Mesenteric fat pad (tissue), 1 donor: Measurements from ENCODE around the gene ENSA. TPM values are rescaled to one million over a fixed set of nuclear protein-coding genes. Genes with fewer than 3 reads are reported as not detected.
"Not testable (repeated sequence)": the region's sequence is repeated elsewhere in the genome, so short reads cannot be mapped to it uniquely, and the experiment has no call there.

Source experiments
- DNase-seq: peaks from one replicate; pipeline ENCODE4 v3.0.0-alpha.2; 2020; ENCODE audit warnings: low spot score
- long read RNA-seq: library from polyadenylated mRNA; unstranded; transcript quantifications from one replicate; pipeline ENCODE4 v2.0.0, GENCODE V29; 2020
- total RNA-seq: library from RNA; stranded (reverse); fragmentation: NEBNext Ultra II Directional; extraction: Animal tissue kit (Norgen Biotek cat#: 25700); gene quantifications from one replicate; pipeline ENCODE4 v1.2.1, GENCODE V29; 2021
- donor health status: DM: yes; HTN: yes; CAD: no.

ENSA gene, protein sequence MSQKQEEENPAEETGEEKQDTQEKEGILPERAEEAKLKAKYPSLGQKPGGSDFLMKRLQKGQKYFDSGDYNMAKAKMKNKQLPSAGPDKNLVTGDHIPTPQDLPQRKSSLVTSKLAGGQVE
- total RNA-seq: 138 TPM
- long read RNA-seq, transcript ENSA-201 (3 exons, 2,818 nt): minor isoform, 12 of 84 reads
- long read RNA-seq, transcript ENSA-208 (4 exons, 2,085 nt): major isoform, 57 of 84 reads
- long read RNA-seq, partial matches to known transcripts: 3 of 84 reads
- long read RNA-seq, other reads (novel, unspliced or antisense): 9 of 84 reads

DNA sequence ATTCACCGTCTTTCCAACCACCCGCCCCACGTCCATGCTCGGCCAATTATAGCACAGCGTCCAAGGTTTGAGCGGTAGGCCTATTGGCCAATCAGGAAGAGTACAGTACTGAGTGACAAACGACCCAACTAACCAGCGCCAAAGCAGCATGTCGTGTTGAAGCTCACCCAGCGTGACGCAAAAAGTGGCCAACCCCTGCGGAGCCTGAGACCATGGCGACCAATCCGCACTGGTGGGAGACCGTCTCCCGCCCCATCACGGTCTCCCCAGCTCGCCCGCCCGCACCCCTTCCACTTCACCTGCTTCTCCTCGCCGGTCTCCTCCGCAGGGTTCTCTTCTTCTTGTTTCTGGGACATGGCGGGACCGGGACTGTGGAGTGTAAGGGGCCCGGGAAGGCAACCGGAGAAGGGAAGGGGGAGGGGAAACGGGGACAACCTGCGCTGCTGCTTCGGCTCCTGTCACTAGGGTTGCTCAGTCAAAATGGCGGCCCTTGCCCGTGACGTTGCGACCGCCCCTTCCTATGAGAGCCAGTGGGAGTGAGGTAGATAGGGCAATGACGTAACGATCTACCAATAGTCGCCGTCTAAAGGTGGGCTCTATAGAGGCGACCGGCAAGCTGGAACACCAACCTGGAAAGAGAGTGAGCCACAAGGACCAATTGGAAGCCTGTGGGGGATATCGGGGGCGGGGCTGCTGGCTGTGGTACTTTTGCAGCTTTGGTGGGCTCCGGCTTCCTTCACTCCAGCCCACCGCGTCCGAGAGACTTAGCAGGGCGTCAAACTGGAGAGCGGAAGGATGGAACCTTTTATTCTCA lies at the start of gene ENSA:
Gene ENSA (minus strand): TSS at position 498 of the 814 bp plus-strand sequence. CDS start 142 bp downstream, at position 356.
- DNase-seq: peak; percentile 98

DNA sequence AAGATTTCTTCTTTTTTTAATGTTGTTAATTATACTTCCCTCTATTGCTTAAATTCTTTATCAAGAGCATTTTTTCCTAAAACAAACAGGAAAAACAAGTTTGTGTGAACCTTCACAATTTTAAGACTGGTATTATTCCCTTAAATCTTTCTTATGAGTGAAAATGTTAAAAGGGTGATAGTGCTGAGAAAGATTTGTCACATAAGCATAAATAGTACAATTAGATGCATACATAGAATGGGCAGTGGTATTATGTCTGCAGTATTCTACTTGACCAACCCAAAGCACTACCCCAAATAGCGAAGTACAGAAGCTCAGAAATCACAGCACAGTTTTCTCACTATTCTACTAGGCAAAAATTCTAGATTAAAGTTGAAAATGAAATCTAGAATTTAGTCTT lies 49.6 kb upstream of the ENSA start:
- no peak for DNase-seq

DNA sequence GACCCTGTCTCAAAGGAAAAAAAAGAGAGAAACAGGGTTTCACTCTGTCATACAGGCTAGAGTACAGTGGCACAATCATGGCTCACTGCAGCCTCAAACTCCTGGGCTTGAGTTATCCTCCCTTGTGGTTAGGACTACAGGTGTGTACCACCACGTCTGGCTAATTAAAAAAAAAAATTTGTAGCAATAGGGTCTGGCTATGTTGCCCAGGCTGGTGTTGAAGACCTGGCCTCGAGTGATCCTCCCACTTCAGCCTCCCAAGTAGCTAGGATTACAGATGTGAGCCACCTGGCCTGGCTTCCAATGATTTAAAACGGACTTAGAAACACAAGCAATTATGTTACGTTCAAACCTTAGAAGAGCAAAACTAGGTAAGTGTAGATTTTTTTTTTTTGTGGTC lies 45.5 kb upstream of the ENSA start:
- DNase-seq: no peak

DNA sequence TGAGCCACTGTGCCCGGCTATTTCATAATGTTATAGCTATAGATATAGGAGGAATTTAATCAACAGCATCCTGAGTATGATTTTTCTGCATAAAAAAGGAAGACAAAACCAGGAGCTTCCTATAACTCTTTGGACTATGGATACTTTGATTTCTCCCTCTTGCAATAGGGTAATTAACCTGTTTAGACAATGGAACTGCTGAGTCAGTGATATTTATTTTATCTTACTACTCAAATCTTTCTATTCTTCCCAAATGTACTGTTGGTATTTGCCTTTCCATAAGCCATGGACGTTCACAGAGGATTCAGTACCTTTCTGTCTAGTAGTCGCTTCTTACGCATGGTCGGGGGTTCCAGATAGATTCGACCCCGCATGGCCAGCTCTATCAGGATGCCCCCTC lies 33.9 kb upstream of the ENSA start:
- DNase-seq: no peak

GRCh38 chr1:150662811-150663210 lies 33.4 kb upstream of the ENSA start:
- no peak for DNase-seq

DNA sequence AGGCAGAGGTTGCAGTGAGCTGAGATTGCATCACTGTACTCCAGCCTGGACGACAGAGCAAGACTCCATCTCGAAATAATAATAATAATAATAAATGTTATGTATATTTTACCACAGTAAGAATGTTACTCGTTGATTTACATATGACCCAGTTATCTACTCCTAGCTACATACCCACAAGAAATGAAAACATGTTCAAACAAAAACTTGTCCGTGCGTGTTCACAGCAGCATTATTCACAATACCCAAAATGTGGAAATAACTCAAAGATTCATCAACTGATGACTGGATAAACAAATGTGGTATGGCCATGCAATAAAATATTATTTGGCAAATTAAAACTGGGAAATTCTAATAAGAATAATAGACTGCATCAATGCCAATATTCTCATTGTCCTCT lies 31.7 kb upstream of the ENSA start:
- DNase-seq: no peak

- DNase-seq: no peak
These were observed 31.2 kb upstream of the ENSA start for GRCh38 chr1:150660584-150660983.

DNA sequence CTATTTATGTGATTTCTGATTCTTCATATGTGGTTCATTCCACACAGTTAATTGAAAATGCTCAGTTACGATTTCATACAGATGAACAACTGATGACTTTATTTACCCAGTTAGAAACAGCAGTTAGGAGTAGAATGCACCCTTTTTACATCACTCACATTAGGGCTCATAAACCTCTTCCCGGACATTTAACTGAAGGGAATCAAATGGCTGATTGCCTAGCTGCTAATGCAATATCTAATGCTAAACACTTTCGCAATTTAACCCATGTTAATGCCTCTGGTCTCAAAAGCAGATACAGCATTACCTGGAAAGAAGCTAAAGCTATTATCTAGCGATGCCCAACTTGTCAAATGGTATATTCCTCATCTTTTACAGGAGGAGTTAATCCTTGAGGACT lies 27.7 kb upstream of the ENSA start:
- not testable (repeated sequence) for DNase-seq

- not testable (repeated sequence) for DNase-seq
These were observed 25.2 kb upstream of the ENSA start for GRCh38 chr1:150654635-150655034.

- no peak for DNase-seq
These were observed 20.8 kb upstream of the ENSA start for GRCh38 chr1:150650193-150650592.

DNA sequence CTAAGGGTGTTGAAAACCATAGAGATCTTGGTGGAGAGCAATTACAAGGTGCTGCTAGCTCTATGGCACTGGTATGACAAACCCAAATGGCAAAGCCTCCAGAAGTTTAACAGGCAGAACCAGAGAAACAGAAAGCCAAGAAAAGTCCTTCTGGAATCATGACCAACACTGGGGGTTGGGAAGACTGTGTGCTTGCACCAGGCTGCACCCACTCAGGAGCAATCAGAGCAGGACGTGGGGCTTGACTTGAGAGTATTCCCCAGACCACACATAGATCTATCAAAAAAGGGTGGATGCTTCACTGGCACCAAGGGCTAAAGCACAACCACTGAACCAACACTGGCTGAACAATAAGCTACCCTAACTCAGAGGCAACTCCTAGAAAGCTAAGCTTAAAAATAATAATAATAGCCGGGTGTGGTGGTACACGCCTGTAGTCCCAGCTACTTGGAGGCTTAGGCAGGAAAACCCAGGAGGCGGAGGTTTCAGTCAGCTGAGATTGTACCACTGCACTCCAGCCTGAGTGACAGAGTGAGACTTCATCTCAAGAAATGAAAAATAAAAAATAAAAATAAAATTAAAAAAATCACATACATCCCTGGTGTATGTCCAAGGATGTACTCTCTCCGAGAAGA lies 20.1 kb upstream of the ENSA start:
- no peak for DNase-seq

DNA sequence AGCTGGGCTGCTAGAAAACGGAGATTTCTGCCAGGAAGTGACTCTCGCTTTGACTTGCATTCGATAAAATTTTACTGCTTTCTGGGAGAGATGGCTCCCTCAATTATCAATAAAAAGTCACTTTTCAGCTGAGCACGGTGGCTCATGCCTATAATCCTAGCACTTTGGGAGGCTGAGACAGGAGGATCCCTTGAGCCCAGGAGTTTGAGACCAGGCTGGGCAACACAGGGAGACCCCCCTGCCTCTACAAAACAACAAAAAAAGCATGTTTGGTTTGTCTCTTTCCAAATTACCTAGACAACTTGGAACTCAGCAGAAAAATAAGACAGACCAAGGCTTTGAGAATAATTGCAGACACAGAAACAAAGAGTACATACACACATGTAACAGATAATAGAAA lies 12.9 kb upstream of the ENSA start:
- no peak for DNase-seq

DNA sequence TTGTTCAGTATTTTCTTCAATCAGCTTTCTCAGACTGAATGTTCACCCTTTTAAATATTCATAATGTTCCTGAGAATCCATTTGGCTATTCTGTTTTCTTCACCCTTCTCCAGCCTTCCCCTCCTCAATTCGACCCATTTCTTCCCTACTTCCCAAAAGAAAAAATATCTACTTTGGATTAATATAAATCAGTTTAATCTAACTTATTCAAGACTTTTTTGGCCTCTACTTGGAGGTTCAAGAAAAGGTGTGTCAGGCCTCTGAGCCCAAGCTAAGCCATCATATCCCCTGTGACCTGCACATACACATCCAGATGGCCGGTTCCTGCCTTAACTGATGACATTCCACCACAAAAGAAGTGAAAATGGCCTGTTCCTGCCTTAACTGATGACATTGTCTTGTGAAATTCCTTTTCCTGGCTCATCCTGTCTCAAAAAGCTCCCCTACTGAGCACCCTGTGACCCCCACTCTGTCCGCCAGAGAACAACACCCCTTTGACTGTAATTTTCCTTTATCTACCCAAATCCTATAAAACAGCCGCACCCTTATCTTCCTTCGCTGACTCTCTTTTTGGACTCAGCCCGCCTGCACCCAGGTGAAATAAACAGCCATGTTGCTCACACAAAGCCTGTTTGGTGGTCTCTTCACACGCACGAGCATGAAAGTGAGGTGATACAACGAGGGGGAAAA lies 11.9 kb upstream of the ENSA start:
- not testable (repeated sequence) for DNase-seq

GRCh38 chr1:150638430-150638829 lies 9.0 kb upstream of the ENSA start:
- DNase-seq: not testable (repeated sequence)

DNA sequence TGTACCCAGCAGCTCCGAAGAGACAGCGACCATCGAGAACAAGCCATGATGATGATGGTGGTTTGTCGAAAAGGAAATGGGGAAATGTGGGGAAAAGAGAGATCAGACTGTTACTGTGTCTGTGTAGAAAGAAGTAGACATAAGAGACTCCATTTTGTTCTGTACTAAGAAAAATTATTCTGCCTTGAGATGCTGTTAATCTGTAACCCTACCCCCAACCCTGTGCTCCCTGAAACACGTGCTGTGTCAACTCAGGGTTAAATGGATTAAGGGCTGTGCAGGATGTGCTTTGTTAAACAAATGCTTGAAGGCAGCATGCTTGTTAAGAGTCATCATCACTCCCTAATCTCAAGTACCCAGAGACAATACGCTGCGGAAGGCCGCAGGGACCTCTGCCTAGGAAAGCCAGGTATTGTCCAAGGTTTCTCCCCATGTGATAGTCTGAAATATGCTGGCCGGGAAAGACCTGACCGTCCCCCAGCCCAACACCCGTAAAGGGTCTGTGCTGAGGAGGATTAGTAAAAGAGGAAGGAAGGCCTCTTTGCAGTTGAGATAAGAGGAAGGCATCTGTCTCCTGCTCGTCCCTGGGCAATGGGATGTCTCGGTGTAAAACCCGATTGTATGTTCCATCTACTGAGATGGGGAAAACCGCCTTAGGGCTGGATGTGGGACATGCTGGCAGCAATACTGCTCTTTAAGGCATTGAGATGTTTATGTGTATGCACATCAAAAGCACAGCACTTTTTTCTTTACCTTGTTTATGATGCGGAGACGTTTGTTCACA lies 5.6 kb upstream of the ENSA start:
- not testable (repeated sequence) for DNase-seq

- DNase-seq: no peak
These were observed 672 bp downstream of the ENSA start for GRCh38 chr1:150628766-150629114.

DNA sequence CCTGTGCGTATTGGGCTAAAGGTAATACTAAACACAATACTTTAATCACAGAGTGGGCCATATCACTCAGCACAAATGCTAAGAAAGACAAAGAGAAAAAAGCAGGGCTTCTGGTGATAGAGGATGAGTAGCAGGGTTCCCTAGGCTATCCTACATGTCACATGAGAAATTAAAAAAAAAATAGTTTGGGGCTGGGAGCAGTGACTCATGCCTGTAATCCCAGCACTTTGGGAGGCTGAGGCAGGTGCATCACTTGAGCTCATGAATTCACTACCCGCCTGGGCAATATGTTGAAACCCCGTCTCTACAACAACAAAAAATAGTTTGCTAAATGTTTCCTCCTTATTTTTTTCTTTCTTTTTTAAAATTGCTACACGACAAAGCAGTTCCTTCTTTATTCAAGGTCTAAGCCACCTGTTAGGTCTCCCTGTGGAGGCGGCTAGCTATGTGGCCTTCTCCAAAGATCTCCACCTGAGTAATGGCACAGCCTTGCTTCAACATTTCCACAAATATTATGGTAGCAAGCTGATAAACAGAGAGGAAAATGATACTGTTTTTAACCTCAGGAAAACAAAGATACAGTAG lies 1.5 kb downstream of the ENSA start:
- no peak for DNase-seq

DNA sequence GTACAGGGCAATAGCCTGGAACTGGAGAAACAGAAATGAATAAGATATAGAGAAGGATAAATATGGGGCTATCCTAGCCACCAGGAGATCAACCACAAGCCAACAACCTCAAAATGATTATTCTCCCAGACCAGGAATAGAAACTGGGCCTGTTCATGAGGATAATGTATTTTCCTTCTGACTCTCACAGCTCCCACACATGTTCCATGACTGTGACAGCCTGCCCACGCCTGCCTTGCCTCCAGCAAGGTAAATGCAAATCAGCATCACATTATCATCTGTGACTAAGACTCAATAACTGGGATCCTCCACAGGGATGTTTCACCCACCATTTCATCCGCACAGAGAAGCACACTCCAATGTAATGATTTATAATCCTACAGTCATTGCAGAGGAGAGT lies 3.3 kb downstream of the ENSA start:
- no peak for DNase-seq

- not testable (repeated sequence) for DNase-seq
These were observed 4.9 kb downstream of the ENSA start for GRCh38 chr1:150624546-150624945.

- not testable (repeated sequence) for DNase-seq
These were observed 5.3 kb downstream of the ENSA start for GRCh38 chr1:150624134-150624533.
